PC-9 (cell line): Measurements from ENCODE around the gene RPS6KA4.

Source experiments
- CTCF ChIP-seq: fragments of 200-600 bp; sonication (generic); conservative IDR thresholded peaks from 2 replicates; pipeline ENCODE4 v1.6.1; 2017; ENCODE audit warnings: mixed run types, antibody characterized with exemption, mild to moderate bottlenecking, moderate library complexity
- EZH2 ChIP-seq: fragments of 200-600 bp; sonication (generic); IDR thresholded peaks from 2 replicates; pipeline ENCODE4 v1.8.0; 2017; ENCODE audit warnings: antibody characterized with exemption, low read depth

DNA sequence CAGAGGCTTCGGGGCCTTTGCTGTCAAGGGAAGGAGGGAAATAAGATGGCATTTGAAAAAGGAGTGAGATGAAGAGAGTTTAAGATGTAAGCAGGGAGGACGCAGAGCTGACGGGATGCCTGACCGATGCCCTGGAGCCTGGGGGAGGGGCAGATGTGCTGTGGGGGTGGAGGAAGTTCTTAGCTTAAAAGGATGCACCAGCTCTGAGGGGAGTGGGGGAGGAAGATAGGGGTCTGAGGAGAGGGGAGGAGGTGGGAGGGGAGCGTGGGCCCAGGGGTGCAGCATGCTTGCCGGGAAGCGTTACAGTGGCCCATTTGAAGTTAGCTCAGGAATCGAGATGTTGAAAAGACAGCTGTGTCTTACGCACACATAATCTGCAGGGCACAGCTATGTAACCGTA, 56.3 kb downstream of the RPS6KA4 start:
- TF ChIP-seq CTCF (no peak), EZH2 (no peak)
